Panc1 (cell line): ENCODE data around the gene GPR137B.

Experiments
- CTCF ChIP-seq: fragments of 450-650 bp; IDR thresholded peaks from 2 replicates; pipeline ENCODE4 v1.5.1; 2017; ENCODE audit warnings: mild to moderate bottlenecking
- POLR2AphosphoS5 ChIP-seq: IDR thresholded peaks from 2 replicates; pipeline ENCODE4 v1.6.1; 2012; ENCODE audit warnings: mild to moderate bottlenecking, low read depth, low read length, moderate library complexity
- REST ChIP-seq, 2 experiments: IDR thresholded peaks; 2 replicates each; pipeline ENCODE4 v1.6.1; 2011 to 2012; ENCODE audit warnings: low read depth in 2 of 2, control low read depth in 1 of 2, low read length in 1 of 2, mild to moderate bottlenecking in 1 of 2, moderate library complexity in 1 of 2; ENCODE audit not compliant: insufficient read depth in 1 of 2
- SIN3A ChIP-seq: IDR thresholded peaks from 2 replicates; pipeline ENCODE4 v1.6.1; 2012; ENCODE audit warnings: low read depth, mild to moderate bottlenecking, low read length, moderate library complexity, borderline replicate concordance; ENCODE audit not compliant: insufficient read depth

DNA sequence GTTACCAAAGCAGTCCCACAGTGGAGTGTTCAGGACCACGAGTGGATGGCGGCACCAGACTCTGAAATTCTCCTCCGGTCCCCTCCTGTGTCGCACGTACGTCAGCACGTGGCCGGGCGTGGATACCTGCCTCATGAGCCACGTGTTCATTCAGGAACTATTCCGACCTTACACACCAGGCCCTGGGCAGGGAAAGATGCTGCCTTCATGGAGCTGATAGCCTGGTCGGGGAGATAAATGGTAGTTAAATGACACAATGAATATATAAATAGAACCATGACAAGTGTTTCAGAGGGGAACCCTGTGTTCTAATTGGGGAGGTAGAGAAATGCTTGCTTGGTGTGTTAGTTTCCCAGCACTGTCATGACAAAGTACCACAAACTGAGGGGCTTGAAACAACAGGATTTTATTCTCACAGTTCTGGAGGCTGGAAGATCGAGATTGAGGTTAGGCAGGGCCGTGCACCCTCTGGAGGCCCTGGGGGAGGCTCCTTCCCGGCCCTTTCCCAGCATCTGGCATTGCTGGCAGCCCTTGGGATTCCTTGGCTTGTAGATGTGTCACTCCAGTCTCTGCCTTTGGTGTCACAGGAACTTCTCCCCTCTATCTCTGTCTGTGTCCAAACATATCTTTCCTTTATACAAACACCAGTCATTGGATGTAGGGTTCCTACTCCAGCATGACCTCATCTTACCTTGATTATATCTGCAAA, 28.9 kb upstream of the GPR137B start:
- TF ChIP-seq POLR2AphosphoS5 (no peak), CTCF (no peak), SIN3A (no peak), REST (IDR thresholded peaks at IDR 0.05; ENCODE audit: insufficient read depth in 1 of 2, low read depth in 2 of 2, low read length in 1 of 2) (no peak)
